Stimulated activated CD8-positive, alpha-beta memory T cell treated with anti-CD3 and anti-CD28 coated beads, Interleukin-12 subunit alpha, Interleukin-12 subunit beta, amount 100 ng/mL, for 24 hours (primary cell): ENCODE data around the gene RPGR.

Source experiments
- DNase-seq: peaks from one replicate; pipeline ENCODE4 v3.0.0-alpha.2; 2020; ENCODE audit errors: extremely low read depth

Gene RPGR

DNA sequence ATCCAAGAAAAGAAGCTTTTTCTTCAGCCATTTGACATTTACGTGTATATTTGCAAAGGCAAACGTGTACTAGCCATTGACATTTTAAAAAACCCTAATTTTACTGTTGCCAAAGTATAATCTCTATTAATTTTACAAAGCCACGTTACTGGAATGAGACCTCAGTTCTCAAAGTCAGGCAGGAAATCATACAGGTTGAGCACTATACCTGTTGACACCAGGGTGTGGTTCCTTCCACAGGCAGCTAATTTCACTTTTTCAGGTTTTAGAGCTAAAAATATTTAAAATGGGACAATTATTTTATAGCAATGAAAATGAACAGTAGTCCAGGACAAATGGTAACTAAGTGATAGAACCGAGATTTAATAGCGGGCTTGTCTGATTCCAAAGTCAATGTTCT, 6.5 kb downstream of the RPGR start:
- no peak for DNase-seq

DNA sequence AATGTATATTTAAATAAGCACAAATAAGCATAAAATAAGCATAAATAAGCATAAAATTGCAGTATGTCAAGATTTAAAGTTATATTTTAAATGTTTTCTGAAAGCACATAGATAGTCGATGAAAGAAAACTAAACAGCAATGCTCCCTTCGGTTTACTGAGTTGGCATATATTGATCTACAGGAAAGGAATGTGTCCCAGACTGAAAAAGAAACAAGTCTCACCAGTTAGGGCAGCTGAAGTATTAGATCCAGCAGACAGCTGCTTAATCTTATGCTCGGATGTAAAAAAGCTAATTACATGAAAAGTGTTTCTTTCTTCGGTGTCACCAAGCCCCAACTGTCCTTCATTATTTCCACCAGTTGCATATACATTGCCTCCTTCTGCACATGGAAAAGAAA, 8.7 kb downstream of the RPGR start:
- DNase-seq = no peak

DNA sequence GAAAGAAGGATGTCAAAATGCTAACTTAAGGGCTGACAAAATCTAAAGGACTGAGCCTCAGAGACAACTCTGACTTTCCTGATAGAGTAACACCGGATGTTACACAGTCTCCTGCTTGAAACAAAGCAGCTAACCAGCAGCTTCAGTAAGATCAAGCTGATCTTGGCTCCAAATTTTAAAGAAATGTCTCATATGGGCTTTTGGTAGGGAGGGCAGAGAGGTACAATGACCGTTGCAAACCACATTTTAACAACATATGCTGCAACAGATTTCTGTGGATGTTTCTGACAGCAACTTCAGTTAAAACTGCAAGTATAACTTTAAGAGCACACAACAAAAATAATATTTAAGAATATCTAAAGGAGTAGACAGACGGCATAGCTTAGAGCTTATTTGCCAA, 9.1 kb downstream of the RPGR start:
- no peak for DNase-seq

DNA sequence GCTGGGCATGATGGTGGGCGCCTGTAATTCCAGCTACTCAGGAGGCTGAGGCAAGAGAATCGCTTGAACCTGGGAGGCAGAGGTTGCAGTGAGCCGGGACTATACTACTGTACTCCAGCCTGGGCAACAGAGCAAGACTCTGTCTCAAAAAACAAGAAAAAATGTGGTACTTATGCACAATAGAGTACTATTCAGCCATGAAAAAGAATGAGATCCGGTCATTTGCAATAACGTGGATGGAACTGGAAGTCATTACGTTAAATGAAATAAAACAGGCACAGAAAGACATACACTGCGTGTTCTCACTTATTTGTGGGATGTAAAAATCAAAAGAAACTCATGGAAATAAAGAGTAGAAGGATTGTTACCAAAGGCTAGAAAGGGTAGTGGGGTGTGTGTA, 12.1 kb downstream of the RPGR start:
- DNase-seq = no peak

DNA sequence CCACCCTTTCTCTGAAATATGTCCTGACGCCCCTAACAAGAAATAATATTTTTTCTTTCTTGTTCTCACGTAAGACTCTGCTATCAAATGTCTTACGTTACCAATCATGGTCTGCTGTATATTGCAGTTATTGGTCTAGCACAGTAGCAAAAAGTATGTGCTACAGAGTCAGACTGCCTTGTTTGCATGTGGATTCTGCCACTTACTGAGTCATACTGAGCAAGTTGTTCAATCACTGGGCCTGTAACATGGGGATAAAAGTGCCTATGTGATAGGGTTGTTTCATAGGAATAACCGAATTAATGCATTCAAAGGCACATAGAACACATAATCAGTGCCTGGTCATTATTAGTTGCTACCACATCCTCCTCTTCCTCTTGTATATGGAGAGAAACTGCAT, 14.1 kb downstream of the RPGR start:
- no peak for DNase-seq

DNA sequence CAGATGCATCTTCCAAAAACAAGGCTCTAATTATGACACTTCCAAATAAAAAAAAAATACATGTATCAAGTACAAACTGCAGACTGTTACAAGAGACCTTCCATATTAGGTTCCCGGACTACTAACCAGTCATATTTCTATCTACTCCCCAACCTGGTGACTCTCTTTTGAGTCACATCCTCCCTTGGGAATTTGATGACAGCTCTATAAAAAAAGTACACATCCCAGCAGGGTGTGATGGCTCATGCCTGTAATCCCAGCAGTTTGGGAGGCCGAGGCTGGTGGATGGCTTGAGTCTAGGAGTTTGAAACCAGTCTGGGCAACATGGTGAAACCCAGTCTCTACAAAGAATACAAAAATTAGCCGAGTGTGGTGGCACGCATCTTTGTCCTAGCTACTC, 14.9 kb downstream of the RPGR start:
- no peak for DNase-seq

DNA sequence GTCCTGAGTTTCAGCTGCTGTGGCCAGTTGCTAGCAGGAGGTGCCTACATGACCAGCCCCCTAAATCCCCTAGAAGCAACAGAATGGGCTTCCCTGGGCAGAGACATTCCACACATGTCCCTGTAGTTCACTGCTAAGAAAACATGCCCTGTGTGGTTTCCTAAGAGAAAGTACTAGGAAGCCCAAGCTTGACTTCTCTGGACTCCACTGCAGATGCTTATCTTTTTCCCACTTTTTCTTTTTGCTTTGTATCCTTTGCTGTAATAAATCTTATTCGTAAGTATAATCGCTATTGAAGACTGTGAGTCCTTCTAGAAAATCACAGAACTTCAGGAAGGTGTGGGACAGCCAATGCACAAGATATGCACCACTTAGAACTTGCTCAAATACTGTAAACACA, 15.6 kb downstream of the RPGR start:
- DNase-seq = no peak

DNA sequence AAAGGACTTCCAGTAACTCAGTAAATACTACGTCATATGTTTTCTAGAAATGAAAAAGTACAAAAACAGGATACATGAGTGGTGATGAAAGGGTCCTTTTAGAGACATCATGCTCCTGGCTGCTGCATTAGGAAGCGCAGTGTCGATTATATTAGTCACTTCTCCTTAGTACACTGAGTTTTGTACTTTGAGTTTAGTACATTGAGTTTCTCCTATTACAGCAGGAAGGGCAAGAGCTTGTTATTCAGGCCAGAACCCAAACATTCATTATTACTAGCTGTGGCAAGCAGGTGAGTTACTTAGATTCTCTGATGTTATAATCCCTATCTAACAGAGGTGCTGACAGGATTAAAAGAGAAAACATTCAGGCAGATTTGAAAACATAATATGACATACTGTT, 21.3 kb downstream of the RPGR start:
- no peak for DNase-seq

DNA sequence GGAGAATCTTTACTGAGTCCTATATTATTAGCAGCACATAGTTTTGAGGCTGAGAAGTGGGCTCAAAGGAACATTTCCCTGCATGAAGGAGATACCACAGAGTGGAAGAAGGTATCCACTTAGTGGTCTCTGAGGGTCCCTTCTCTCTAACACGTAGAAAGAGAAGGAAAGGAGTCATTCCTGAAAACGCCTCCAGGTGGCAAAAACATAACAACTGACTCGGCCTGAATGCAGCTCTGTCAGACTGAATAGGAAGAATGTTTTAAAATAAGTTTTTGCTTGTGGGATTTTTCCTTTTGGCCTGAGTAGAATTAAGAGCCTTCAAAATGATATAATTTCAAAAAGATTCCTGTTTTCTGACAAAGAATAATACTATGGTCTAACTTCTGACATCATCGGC, 23.3 kb downstream of the RPGR start:
- no peak for DNase-seq

DNA sequence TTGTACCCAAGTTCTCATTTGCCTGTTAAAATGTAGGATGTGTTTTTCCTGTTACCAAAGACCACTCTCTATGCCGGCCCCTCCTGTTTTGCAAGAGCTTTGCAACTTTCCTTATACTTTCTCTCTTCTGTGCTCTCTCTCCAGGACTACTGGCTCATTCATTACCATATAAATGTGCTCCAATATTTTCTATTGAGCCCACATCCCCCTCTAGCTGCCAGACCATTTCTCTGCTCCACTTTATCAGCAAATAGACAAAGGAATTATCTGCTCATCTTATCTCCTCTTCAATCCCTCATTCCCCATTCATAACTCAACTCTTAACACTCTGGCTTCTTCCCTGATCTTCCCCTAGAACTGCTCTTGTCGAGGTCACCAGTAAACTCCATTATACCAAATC, 33.6 kb downstream of the RPGR start:
- DNase-seq = no peak

DNA sequence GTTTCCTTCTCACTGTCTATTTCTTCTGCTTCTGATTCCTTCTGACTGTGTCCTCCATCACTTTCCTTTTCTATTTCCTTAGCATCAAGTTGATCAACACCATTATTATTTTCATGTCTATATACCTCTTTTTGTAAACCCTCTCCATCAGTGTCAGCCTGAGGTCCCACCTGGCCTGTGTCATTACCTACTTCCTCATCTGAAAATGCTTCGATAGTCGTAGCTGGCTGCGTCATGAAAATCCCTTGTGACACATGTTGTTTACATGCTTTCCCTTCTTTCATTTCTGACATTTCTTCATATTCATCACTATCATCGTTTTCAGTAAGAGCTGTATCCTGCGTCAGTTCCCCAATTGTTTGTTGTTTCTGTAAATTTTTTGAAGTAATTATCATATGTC, 39.6 kb downstream of the RPGR start:
- no peak for DNase-seq

DNA sequence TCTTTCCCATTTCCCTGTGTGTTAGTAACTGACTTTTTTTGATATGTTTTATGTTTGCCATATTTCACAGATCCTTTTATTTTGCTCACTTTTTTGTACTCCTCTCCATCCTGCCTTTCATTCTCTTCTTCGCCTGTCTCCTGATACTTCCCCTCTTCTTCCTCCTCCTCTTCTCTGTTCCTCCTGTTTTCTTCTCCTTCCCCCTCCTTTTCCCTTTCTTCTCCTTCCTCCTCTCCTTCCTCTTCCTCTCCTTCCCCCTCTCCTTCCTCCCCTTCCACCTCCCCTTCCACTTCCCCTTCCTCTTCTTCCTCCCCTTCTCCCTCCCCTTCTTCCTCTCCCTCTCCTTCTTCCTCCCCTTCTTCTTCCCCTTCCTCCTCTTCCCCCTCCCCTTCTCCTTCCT, 41.7 kb downstream of the RPGR start:
- no peak for DNase-seq

DNA sequence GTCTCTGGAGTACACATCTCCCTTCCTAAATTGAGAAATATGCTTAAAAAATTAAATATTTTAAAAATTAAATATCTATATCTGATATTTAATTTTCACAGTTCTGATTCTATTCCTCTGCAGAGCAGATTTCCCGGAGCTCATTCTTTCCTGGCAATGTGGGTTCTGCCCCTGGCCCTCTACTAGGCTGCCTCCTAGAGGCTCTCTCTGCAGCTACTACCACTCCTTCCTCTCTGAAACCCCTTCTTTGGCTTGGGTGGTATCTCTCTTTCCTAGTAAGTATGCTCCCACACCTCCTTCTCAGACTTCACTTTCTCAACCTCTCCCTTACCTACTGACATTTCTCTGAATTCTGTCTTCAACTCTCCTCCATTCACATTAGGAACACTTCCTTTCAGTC, 45.3 kb downstream of the RPGR start:
- DNase-seq = no peak

DNA sequence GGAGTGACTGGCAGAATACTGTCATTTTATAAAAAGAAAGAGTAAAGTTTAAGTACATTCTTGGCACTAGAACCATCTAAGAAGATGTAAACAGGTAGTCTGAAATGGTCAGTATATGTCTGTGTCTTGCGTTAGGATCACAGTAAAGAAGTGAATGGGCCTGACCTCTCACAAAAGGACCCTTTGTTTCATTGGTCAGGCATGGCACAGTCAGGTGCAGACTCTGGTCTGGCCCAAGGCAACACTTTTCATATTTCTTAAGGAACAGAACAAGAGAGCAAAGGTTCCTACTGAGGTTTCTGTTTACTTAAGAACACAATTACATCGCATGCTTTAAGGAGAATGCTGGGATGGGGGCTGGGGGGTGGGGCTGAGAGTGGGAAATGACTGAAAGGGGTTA, 48.1 kb downstream of the RPGR start:
- DNase-seq = no peak

DNA sequence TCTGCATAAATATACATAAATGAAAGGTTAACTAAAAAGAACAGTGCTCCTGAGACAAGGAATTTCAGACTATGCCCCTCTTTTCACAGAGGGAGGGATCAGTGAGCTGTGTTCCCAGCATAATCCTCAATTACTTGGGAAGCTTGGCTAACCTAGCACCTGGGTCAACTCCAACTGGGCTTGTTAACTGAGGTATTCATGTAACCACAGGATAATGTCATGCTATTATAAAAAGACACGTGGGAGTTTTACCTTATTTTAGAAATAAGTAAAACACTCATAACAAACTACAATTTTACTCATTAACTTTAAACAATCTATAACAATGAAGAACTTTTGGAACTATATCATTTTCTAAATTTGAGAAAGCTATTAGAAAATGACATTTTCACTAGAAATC, 48.6 kb downstream of the RPGR start:
- DNase-seq = no peak

DNA sequence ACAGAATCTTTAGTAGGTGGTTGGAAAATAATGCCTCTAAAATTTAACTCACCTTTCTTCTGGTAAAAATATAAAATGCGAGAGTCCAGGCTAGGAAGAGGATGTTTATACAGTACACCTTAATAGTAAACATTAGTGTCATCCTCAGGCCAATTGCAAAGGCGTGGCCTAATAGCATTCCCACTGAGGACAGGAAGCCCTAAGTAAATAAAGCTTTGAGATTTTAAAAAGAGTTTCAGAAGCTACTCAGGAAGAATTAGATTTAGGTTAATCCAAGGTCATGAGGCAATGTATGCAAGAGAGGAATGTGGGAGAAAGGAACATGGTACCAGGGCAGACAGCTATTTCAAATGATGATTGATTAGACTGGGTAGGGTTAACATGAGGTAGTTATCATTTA, 49.5 kb downstream of the RPGR start:
- no peak for DNase-seq

DNA sequence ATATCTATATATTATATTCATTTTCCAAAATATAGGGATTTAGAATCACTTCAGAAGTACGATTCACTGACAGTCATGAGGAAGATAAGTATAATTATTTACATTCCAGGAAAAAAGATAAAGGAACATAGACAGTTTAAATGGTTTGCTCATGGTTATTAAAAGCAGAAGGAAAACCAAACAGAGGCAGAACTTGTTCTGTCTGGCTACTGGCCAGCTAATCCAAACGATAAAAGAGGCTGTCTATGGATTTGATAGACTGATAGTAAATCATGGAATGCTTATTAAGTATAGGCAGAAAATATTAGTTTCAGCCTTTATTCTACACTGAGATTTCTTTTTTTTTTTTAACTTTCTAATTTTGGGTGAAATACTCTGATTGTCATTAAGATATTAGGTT, 50.2 kb downstream of the RPGR start:
- no peak for DNase-seq

DNA sequence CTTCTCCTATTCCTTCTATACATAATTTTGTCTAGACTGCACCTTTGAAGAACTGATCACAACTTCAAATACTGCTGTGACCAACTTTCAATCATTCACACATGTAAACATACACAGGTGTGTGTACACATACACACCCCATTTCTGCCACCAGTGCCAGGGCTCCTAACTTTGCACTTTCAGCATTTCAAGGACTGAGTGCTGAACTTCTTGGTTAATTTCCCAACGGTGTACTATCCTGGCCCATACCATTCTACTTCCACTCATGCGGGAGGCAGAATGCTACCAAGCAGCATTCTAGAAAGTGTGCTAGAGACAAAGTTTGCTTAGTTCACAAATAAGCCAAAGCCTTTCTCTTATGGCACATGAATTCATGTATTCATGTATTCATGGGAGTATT, 51.2 kb downstream of the RPGR start:
- no peak for DNase-seq

DNA sequence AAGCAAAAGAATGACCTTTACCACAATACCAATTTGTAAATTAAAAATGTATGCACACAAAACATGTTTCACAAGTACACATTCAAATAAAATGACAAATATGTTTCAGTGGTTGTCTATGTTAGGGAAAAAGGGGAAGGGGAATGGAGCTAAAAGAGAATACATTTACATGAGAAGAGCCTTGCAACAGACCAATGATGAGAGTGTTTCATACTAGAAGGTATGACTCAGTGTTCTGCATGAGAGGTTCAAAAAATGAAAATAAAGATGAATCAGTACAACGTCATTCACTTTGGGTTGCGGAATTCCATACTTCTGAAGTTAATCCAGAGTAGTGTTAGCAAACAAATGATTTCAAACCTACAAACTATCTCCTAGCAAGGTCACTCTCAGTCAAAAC, 51.7 kb downstream of the RPGR start:
- DNase-seq = no peak

DNA sequence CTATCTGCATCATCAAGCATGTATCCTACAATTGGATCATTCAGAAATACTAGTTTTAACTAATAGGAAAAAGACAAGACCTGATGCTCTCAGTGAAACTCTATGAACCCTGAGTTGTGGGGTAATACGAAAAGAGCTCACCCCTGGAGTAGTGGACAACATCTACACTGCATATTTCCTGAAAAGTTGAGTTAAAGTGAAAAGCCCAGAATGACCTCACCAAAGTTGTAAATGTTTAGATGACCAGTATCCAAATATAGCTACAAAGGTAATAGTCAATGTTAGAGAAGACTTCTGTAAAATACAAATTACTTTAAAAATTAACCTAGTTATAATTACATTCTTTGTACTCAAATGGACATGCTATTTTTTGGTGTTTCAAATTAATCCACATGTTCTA, 53.9 kb downstream of the RPGR start:
- DNase-seq = no peak

DNA sequence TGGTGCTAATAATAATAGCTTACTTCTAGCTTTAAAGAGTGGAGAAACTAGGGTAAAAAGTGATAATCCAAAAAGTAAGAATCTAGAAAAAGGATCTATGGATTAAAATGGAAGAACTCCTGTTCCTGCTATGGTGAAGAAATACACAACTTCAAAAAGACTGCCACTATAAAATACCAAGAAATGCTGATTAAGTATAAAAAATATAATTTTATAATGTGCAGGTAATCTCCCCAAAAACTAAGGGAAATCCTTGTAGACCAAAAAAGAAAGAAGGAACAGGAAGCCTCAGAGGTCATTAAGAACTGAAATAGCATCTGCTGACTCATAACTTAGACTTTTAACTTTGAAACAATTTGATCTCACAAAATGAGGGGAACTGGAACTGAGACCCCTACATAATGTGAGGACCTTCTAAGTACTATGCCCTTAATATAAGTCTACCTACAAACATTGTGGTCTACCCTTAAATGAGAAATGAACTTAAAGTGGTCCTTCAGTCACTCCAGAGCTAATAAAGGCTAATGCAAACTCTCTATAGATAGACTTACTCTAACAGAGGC, 56.1 kb downstream of the RPGR start:
- no peak for DNase-seq

DNA sequence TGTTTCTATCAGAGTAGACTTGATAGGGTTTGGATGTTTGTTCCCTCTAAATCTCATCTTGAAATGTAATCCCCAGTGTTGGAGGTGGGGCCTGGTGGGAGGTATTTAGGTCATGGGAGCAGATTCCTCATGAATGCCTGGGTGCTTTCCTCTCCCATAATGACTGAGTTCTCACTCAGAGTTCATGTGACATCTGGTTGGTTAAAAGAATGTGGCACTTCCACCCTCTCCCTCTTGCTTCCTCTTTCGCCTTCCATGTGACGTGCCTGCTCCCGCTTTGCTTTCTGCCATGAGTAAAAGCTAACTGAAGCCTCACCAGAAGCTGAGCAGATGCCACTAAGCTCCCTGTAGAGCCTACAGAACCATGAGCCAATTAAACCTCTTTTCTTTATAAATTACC, 59.3 kb downstream of the RPGR start:
- DNase-seq = no peak

DNA sequence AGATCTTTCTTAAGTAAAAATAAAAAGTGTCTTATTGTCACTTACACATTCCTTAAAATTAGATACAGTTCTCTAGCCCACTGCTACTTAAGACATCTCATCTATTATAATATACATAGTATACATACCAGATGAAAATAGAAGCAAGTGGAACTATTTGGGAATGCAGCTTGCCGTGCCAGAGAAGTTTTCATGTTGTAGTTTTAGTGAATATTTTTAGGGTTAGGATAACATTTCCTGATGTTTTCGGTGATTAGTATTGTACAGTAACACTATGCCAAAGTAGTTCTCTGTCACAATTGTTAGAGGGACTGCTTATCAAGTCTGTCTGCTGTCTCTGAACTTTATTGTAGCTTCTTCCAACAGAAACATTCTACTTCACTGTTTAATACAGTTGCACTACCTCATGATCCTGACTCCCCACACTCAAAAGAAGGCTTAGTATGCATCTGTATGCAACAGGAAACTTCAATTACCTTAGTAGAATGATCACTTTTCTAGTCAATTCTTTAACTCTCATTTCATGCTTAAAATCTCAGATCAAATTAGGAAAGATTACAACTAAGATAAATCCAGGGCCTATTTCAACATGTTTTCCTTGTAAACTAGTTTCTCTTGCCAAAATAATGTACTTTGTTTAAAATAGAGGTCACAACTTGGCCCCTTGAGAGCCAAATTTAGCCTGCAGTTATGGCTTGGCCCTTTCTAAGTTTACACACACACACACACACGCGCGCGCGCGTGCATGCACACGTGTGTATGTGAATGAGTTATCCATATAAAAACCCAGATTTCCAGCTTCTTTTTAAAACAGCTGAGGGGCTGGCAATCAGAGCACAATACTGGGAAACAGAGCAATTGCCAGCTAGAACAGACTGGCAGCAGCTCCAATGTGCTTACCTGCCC, 64.3 kb downstream of the RPGR start:
- no peak for DNase-seq

DNA sequence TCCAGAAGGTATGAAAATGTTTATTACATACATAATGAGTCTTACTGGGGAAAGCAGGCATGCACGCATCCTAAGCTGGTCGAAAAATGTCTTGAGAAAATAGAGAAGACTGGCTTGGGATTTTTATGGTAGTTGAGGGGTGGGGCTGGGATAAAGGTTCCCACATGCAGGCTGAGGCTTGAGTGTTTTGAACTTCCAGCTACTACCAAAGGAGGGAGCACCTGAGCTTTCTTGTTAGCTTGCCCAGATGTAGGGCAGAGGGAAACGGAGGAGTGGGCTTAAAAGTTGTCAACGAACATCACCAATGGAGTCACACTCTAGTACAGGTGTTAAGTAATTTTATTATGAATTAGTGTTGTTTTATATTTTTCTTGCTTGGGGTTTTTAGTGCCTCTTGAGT, 67.1 kb downstream of the RPGR start:
- DNase-seq = no peak
